PC-3 (cell line): ENCODE results near the gene CCDC80.

Experiments used
- CTCF ChIP-seq: fragments of 300-600 bp; sonication (generic); conservative IDR thresholded peaks from 2 replicates; pipeline ENCODE4 v1.5.1; 2017; ENCODE audit warnings: antibody characterized with exemption, low read depth, mild to moderate bottlenecking, low read length
- EZH2phosphoT487 ChIP-seq: fragments of 300-600 bp; sonication (generic); IDR thresholded peaks from 2 replicates; pipeline ENCODE4 v1.6.1; 2018; ENCODE audit warnings: mild to moderate bottlenecking, antibody characterized with exemption, low read length, borderline replicate concordance

- TF ChIP-seq CTCF (no peak), EZH2phosphoT487 (no peak)
Measured at GRCh38 chr3:112597945-112598344, 43.0 kb downstream of the CCDC80 start.
